ENCODE data around the gene HSD17B13.

Gene HSD17B13

GRCh38 chr4:87255755-87256154, 66.9 kb downstream of the HSD17B13 start:
- H3K4me1 ChIP-seq (ENCODE audit: control insufficient read depth in 1 of 2, insufficient read depth in 2 of 2, low read length in 2 of 2) = no peaks in the 10 kb centered on the region
- no peaks in the 10 kb centered on the region for H3K36me3 ChIP-seq (ENCODE audit: control insufficient read depth in 1 of 2, insufficient read depth in 2 of 2, low read length in 2 of 2)
- no peak overlapping the region for H3K27ac ChIP-seq (ENCODE audit: low read depth, low read length)
- no peaks in the 10 kb centered on the region for H3K27me3 ChIP-seq (ENCODE audit: control insufficient read depth in 1 of 2, insufficient read depth in 2 of 2, low read length in 2 of 2)
- peaks cover 4 to 5% of the 10 kb centered on the region in 2 donors for H3K9me3 ChIP-seq (ENCODE audit: control insufficient read depth in 1 of 2, low read length in 2 of 2)
- no peak overlapping the region for H3K9ac ChIP-seq (ENCODE audit: low read depth in 1 of 2, low read length in 2 of 2)
- H3K4me3 ChIP-seq (ENCODE audit: low read depth in 1 of 2, low read length in 2 of 2) = no peak overlapping the region
